ENCODE measurements around the gene BCAP29. TPM values are rescaled to one million over a fixed set of nuclear protein-coding genes. Genes with fewer than 3 reads are reported as not detected.
"Not testable (repeated sequence)": the region's sequence is repeated elsewhere in the genome, so short reads cannot be mapped to it uniquely, and the experiment has no call there.

Gene BCAP29
- total RNA-seq, 1 donor from 2014 or later = 34.9 TPM

DNA sequence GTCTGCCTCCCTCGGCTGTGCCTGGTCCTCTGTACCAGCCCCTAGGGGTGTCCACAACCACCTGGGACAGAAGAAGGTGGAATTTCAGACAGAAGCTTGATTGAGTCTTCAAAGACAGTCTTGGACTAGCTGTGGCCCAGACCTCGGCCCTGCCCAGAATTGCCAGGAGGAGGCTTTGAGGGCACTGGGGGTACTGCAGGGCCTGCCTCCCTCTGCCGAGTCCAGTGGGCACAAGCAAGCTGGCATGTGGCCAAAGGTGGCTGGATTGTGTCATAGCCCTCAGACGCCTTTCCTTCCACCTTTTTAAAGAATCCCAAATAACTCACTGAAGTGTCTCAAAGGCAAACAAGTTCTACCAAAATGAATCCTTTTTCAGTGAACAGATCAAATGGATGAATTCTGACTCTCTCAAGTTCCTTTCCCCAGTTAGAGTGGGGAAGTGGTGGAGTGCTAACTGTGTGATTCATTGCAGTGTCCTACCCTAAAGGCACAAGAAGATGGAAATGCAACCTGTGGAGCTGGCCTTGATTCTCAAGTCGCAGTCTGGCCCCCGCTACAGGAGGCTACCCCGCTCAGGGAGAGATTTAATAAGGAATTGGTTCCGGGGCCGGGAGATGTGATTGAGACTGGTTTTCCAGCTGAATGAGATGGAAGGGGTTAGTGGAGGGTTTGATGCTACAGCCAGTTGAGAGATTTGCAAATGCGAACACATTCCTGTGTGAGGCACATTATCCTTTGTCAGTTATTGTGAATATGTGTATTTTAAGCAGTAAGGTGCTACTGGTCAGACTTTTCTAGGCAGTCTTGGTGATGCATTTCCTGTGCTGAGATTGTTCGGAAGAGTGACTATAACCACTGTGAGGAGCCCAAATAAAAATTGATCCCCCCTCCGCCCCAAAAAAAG is 51.8 kb downstream of the BCAP29 start:
- TF ChIP-seq, protein P1, sequence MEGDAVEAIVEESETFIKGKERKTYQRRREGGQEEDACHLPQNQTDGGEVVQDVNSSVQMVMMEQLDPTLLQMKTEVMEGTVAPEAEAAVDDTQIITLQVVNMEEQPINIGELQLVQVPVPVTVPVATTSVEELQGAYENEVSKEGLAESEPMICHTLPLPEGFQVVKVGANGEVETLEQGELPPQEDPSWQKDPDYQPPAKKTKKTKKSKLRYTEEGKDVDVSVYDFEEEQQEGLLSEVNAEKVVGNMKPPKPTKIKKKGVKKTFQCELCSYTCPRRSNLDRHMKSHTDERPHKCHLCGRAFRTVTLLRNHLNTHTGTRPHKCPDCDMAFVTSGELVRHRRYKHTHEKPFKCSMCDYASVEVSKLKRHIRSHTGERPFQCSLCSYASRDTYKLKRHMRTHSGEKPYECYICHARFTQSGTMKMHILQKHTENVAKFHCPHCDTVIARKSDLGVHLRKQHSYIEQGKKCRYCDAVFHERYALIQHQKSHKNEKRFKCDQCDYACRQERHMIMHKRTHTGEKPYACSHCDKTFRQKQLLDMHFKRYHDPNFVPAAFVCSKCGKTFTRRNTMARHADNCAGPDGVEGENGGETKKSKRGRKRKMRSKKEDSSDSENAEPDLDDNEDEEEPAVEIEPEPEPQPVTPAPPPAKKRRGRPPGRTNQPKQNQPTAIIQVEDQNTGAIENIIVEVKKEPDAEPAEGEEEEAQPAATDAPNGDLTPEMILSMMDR (IDR thresholded peaks at IDR 0.05; ENCODE audit: unreplicated experiment) = no peak
- DNase-seq (ENCODE audit: low spot score, unreplicated experiment) = no peak
- no peak overlapping the region for H3K4me3 Mint-ChIP-seq (ENCODE audit: low read depth)
- no peaks in the 10 kb centered on the region for H3K4me1 Mint-ChIP-seq (ENCODE audit: low read depth)
- H3K27ac Mint-ChIP-seq = no peak overlapping the region
- H3K9me3 Mint-ChIP-seq (ENCODE audit: low read depth) = peaks cover 5% of the 10 kb centered on the region
- no peaks in the 10 kb centered on the region for H3K27me3 Mint-ChIP-seq
- H3K36me3 Mint-ChIP-seq (ENCODE audit: insufficient read depth) = no peaks in the 10 kb centered on the region

DNA sequence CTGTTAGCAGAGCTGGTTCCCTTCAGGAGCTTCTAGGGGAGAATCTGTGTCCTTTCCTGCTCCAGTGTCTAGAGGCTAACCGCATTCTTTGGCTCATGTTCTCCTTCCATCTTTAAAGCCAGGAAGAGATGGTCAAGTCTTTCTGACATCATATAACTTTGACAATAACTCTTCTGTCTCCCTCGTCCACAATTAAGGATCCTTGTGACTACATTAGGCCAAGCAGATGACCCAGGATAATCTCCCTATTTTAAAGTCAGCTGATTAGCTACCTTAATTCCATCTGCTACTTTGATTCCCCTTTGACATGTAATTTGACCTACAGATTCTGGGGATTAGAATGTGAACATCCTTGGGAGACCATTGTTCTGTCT is 52.4 kb downstream of the BCAP29 start:
- TF ChIP-seq, protein P1 (IDR thresholded peaks at IDR 0.05; ENCODE audit: unreplicated experiment) = no peak
- no peak for DNase-seq (ENCODE audit: low spot score, unreplicated experiment)
- H3K27me3 Mint-ChIP-seq = no peaks in the 10 kb centered on the region

DNA sequence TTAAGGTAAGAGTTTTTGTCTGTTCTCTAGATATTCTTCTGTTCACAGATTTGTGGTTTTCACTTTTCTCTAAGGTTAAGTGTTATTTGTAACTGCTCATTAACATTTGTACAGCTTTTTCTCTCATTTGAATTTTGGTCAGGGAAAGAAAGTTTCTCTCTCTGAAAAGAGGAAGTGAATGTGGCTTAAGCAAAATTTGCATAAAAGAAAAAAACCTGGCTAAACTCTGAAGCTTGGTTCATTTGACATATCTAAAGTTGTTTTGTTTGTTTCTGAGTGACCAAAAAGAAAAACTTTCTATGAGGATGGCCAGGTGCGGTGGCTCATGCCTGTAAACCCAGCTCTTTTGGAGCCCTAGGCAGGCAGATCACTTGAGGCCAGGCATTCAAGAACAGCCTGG is 58.5 kb downstream of the BCAP29 start:
- no peak overlapping the region for H3K4me3 Mint-ChIP-seq (ENCODE audit: low read depth)
- H3K4me1 Mint-ChIP-seq (ENCODE audit: low read depth) = no peaks in the 10 kb centered on the region
- no peak overlapping the region for H3K27ac Mint-ChIP-seq
- no peaks in the 10 kb centered on the region for H3K9me3 Mint-ChIP-seq (ENCODE audit: low read depth)
- no peaks in the 10 kb centered on the region for H3K36me3 Mint-ChIP-seq (ENCODE audit: insufficient read depth)
- TF ChIP-seq, protein P1 (IDR thresholded peaks at IDR 0.05; ENCODE audit: unreplicated experiment) = no peak
- no peak for DNase-seq (ENCODE audit: low spot score, unreplicated experiment)
- H3K27me3 Mint-ChIP-seq = peaks cover 17% of the 10 kb centered on the region

More for the DNA sequence above, 52.4 kb downstream of the BCAP29 start:
- Mint-ChIP-seq H3K27ac (no peak overlapping the region), H3K36me3 (ENCODE audit: insufficient read depth) (no peaks in the 10 kb centered on the region), H3K4me3 (ENCODE audit: low read depth) (no peak overlapping the region), H3K9me3 (ENCODE audit: low read depth) (no peaks in the 10 kb centered on the region), H3K4me1 (ENCODE audit: low read depth) (no peaks in the 10 kb centered on the region)

DNA sequence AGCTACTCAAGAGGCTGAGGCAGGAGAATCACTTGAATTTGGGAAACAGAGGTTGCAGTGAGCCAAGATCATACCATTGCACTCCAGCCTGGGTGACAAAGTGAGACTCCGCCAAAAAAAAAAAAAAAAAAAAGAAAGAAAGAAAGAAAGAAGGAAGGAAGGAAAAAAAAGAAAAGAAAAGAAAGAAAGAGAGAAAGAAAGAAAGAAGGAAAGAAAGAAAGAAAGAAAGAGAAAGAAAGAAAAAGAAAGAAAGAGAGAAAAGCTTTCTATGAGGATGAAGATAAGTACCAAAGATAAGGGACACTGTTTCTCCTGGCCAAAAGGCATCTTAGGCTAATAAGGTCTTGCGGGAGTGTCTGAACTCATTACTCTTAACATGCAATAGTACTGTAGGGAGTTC is 59.0 kb downstream of the BCAP29 start:
- H3K27me3 Mint-ChIP-seq = peaks cover 19% of the 10 kb centered on the region
- H3K36me3 Mint-ChIP-seq (ENCODE audit: insufficient read depth); H3K4me1 Mint-ChIP-seq (ENCODE audit: low read depth); H3K9me3 Mint-ChIP-seq (ENCODE audit: low read depth); DNase-seq (ENCODE audit: low spot score, unreplicated experiment); H3K27ac Mint-ChIP-seq; H3K4me3 Mint-ChIP-seq (ENCODE audit: low read depth): not testable (repeated sequence)

DNA sequence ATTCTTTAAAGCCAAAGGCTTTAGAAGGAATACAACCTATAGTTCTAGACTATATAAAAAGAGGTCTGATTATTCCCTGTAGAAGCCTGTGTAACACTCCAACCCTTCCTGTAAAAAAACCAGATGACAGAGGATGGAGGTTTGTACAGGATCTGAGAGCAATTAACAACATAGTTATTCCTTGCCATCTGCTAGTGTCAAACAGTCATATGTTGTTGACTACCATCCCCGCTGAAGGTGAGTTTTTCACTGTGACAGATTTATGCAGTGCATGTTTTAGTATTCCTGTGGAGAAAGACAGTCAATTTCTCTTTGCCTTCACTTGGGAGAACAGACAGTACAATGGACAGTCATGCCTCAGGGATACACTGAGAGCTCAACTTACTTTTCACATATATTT is 61.6 kb downstream of the BCAP29 start:
- H3K27me3 Mint-ChIP-seq = peaks cover 32% of the 10 kb centered on the region
- H3K9me3 Mint-ChIP-seq (ENCODE audit: low read depth) = peaks cover 3% of the 10 kb centered on the region
- no peak overlapping the region for H3K27ac Mint-ChIP-seq
- TF ChIP-seq, protein P1 (IDR thresholded peaks at IDR 0.05; ENCODE audit: unreplicated experiment) = no peak
- H3K4me1 Mint-ChIP-seq (ENCODE audit: low read depth) = no peaks in the 10 kb centered on the region
- no peaks in the 10 kb centered on the region for H3K36me3 Mint-ChIP-seq (ENCODE audit: insufficient read depth)
- H3K4me3 Mint-ChIP-seq (ENCODE audit: low read depth) = no peak overlapping the region
- no peak for DNase-seq (ENCODE audit: low spot score, unreplicated experiment)

DNA sequence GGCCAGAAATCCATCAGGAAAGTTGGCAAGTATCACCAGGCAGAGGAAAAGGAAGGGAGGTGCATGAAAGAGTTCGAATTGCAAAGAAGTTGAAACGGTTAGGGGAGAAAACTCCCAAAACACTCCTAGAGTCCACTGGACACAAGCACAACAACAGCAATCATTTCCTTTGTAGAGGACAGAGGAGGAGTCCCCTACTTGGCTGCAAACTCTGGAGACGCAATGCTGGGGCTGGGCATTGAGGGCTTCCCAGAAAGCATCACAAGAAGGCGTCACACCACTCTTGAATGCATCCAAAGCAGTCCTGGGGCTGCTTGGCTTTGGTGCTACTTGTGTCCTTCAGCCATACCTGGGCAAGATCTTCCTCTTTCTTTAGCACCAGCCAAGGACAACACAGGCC is 62.5 kb downstream of the BCAP29 start:
- TF ChIP-seq, protein P1 (IDR thresholded peaks at IDR 0.05; ENCODE audit: unreplicated experiment) = no peak
- Mint-ChIP-seq H3K4me1 (ENCODE audit: low read depth) (no peaks in the 10 kb centered on the region), H3K27me3 (peaks cover 32% of the 10 kb centered on the region), H3K27ac (no peak overlapping the region), H3K9me3 (ENCODE audit: low read depth) (peaks cover 3% of the 10 kb centered on the region), H3K36me3 (ENCODE audit: insufficient read depth) (no peaks in the 10 kb centered on the region), H3K4me3 (ENCODE audit: low read depth) (no peak overlapping the region)
- DNase-seq (ENCODE audit: low spot score, unreplicated experiment) = no peak

Measured in progenitor cell of endocrine pancreas (in vitro differentiated cells).